ENCODE data around the gene FHIT.
"Not testable (repeated sequence)": the region's sequence is repeated elsewhere in the genome, so short reads cannot be mapped to it uniquely, and the experiment has no call there.

Gene FHIT

GRCh38 chr3:61051666-61052065, 199.6 kb downstream of the FHIT start:
- no peak for DNase-seq

GRCh38 chr3:61045169-61045568, 206.1 kb downstream of the FHIT start:
- DNase-seq, result not testable (repeated sequence)

- no peak for DNase-seq
These were observed 208.1 kb downstream of the FHIT start for GRCh38 chr3:61043156-61043555.

- DNase-seq, result no peak
These were observed 210.6 kb downstream of the FHIT start for GRCh38 chr3:61040618-61041017.

- DNase-seq, result no peak
These were observed 215.7 kb downstream of the FHIT start for GRCh38 chr3:61035573-61035972.

- DNase-seq, result peak; percentile 55
These were observed 218.3 kb downstream of the FHIT start for GRCh38 chr3:61032991-61033390.

- DNase-seq, result no peak
These were observed 219.7 kb downstream of the FHIT start for GRCh38 chr3:61031503-61031902.

- no peak for DNase-seq
These were observed 220.7 kb downstream of the FHIT start for GRCh38 chr3:61030469-61031035.

GRCh38 chr3:61029194-61029593, 222.1 kb downstream of the FHIT start:
- no peak for DNase-seq

- DNase-seq, result no peak
These were observed 232.4 kb downstream of the FHIT start for GRCh38 chr3:61018807-61019206.

GRCh38 chr3:61017028-61017427, 234.2 kb downstream of the FHIT start:
- not testable (repeated sequence) for DNase-seq

GRCh38 chr3:61015859-61016258, 235.4 kb downstream of the FHIT start:
- DNase-seq, result peak; percentile 37

- no peak for DNase-seq
These were observed 235.8 kb downstream of the FHIT start for GRCh38 chr3:61015408-61015807.

GRCh38 chr3:61008998-61009380, 242.3 kb downstream of the FHIT start:
- peak; percentile 57 for DNase-seq

- no peak for DNase-seq
These were observed 242.9 kb downstream of the FHIT start for GRCh38 chr3:61008153-61008997.

GRCh38 chr3:61005591-61005990, 245.7 kb downstream of the FHIT start:
- DNase-seq, result no peak

GRCh38 chr3:60998858-60999257, 252.4 kb downstream of the FHIT start:
- no peak for DNase-seq

GRCh38 chr3:60992395-60992794, 258.9 kb downstream of the FHIT start:
- DNase-seq, result peak; percentile 72

GRCh38 chr3:60990442-60990730, 260.9 kb downstream of the FHIT start:
- no peak for DNase-seq

GRCh38 chr3:60989626-60990441, 261.4 kb downstream of the FHIT start:
- peak; percentile 85 for DNase-seq

GRCh38 chr3:60987191-60987590, 264.1 kb downstream of the FHIT start:
- not testable (repeated sequence) for DNase-seq

- DNase-seq, result no peak
These were observed 264.7 kb downstream of the FHIT start for GRCh38 chr3:60986552-60986951.

GRCh38 chr3:60983906-60984305, 267.3 kb downstream of the FHIT start:
- no peak for DNase-seq

GRCh38 chr3:60980342-60980692, 270.9 kb downstream of the FHIT start:
- DNase-seq, result no peak
